OCI-LY1 (cell line): ENCODE measurements around the gene SFT2D1.

Source experiments
- EZH2 ChIP-seq: fragments of 200-600 bp; sonication (generic), shearing (Covaris generic); IDR thresholded peaks from 2 replicates; pipeline ENCODE4 v1.8.0; 2017; ENCODE audit warnings: borderline replicate concordance, mixed run types, mild to moderate bottlenecking, antibody characterized with exemption, low read length, moderate library complexity, mixed read lengths
- TF ChIP-seq, protein P1 (sequence below): fragments of 200-600 bp; sonication (generic), shearing (Covaris generic); IDR thresholded peaks from 2 replicates; pipeline ENCODE4 v1.5.1; 2017; ENCODE audit warnings: mild to moderate bottlenecking, antibody characterized with exemption, low read length, moderate library complexity, mixed read lengths

DNA sequence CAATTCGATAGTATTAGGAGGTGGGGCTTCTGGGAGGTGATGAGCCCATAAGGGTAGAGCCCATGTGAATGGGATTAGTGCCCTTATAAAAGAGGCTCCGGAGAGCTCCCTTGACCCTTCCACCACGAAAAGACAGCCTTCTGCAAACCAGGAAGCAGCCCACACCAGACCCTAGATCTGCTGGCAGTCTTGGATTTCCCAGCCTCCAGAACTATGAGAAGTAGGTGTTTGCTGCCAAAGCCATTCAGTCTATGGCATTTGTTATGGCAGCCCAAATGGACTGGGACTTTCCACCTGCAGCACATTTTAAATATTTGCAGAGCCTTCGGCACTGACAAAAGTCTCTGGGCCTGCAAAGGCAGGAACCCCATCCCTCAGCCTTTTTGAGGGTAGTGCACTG is 11.8 kb upstream of the SFT2D1 start:
- TF ChIP-seq, protein P1, sequence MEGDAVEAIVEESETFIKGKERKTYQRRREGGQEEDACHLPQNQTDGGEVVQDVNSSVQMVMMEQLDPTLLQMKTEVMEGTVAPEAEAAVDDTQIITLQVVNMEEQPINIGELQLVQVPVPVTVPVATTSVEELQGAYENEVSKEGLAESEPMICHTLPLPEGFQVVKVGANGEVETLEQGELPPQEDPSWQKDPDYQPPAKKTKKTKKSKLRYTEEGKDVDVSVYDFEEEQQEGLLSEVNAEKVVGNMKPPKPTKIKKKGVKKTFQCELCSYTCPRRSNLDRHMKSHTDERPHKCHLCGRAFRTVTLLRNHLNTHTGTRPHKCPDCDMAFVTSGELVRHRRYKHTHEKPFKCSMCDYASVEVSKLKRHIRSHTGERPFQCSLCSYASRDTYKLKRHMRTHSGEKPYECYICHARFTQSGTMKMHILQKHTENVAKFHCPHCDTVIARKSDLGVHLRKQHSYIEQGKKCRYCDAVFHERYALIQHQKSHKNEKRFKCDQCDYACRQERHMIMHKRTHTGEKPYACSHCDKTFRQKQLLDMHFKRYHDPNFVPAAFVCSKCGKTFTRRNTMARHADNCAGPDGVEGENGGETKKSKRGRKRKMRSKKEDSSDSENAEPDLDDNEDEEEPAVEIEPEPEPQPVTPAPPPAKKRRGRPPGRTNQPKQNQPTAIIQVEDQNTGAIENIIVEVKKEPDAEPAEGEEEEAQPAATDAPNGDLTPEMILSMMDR: no peak
- TF ChIP-seq EZH2: no peak
